Testis (tissue), 2 donors: ENCODE data around the gene CACNA2D4.

Experiments
- POLR2A ChIP-seq: fragments of 450-650 bp; IDR thresholded peaks from one replicate; pipeline ENCODE4 v1.6.1; 2017; ENCODE audit warnings: antibody characterized with exemption, mild to moderate bottlenecking, moderate library complexity
- TF ChIP-seq, protein P1 (sequence below), 3 experiments: fragments of 450-650 bp in 2 of 3; fragments of 200-600 bp in 1 of 3; sonication (generic) in 1 of 3; IDR thresholded peaks; one replicate each; pipeline ENCODE4 v1.5.1; 2016 to 2019; ENCODE audit warnings: antibody characterized with exemption in 3 of 3, mild to moderate bottlenecking in 2 of 3, moderate library complexity in 1 of 3

DNA sequence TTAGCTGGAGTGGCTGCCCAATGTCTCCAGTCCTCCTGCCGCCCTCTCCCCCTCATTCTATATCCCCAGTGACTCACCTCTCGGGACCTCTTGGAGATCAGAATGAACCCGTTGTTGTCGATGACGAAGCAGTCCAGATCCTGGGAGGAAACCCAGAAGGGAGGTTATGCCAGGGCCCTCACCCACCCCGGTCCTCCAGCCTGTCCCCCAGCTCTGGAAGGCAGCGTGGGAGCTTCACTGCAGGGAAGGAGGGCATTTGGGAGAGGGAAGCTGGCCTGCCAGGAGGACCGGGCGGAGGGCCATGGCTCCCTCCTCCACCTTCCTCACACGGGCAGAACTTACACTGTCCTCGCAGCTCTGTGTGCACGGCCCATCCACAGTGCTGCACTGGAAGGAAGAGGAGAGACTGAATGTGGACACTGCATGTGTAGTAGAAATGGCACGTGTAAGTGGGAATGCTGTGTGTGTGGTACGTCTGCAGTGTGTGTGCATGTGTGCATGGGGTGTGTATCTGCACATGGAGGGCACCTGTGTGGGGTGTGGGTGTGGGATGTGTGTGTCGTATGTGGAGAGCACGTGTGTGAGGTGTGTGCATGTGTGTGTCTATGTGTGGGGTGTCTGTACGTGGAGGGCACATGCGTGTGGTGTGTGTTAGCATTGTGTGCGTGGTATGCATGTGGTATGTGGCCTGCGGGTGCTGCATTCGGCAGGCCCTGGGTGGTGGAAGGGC is 108.1 kb downstream of the CACNA2D4 start:
- TF ChIP-seq, protein P1, sequence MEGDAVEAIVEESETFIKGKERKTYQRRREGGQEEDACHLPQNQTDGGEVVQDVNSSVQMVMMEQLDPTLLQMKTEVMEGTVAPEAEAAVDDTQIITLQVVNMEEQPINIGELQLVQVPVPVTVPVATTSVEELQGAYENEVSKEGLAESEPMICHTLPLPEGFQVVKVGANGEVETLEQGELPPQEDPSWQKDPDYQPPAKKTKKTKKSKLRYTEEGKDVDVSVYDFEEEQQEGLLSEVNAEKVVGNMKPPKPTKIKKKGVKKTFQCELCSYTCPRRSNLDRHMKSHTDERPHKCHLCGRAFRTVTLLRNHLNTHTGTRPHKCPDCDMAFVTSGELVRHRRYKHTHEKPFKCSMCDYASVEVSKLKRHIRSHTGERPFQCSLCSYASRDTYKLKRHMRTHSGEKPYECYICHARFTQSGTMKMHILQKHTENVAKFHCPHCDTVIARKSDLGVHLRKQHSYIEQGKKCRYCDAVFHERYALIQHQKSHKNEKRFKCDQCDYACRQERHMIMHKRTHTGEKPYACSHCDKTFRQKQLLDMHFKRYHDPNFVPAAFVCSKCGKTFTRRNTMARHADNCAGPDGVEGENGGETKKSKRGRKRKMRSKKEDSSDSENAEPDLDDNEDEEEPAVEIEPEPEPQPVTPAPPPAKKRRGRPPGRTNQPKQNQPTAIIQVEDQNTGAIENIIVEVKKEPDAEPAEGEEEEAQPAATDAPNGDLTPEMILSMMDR (IDR thresholded peaks at IDR 0.05), result no peak
- TF ChIP-seq POLR2A, result no peak
